Suprapubic skin (tissue), 4 donors: ENCODE measurements around the gene CDH13.

Source experiments
- CTCF ChIP-seq, 2 donors: fragments of 200-600 bp in 1 of 2; fragments of 450-650 bp in 1 of 2; sonication (generic) in 1 of 2; IDR thresholded peaks; one replicate each; pipeline ENCODE4 v1.5.1; 2016 to 2019; ENCODE audit warnings: antibody characterized with exemption in 2 of 2, mild to moderate bottlenecking in 1 of 2, moderate library complexity in 1 of 2
- EP300 ChIP-seq: sonication (generic); formaldehyde crosslinking; IDR thresholded peaks from one replicate; pipeline ENCODE4 v1.6.1; 2017; ENCODE audit warnings: antibody characterized with exemption
- POLR2A ChIP-seq, 2 donors: fragments of 450-650 bp; IDR thresholded peaks; one replicate each; pipeline ENCODE4 v1.6.1; 2017; ENCODE audit warnings: antibody characterized with exemption in 2 of 2, mild to moderate bottlenecking in 2 of 2, moderate library complexity in 2 of 2
- POLR2AphosphoS5 ChIP-seq, 3 donors: sonication (generic); formaldehyde crosslinking; IDR thresholded peaks; one replicate each; pipeline ENCODE4 v1.6.1; 2017; ENCODE audit warnings: antibody characterized with exemption in 3 of 3

- TF ChIP-seq POLR2AphosphoS5 (IDR thresholded peaks at IDR 0.05) (no peak), CTCF (IDR thresholded peaks at IDR 0.05) (no peak), EP300 (no peak), POLR2A (IDR thresholded peaks at IDR 0.05) (no peak)
These were observed 369.2 kb downstream of the CDH13 start for GRCh38 chr16:82995924-82996441.
